Activated CD8-positive, alpha-beta memory T cell treated with anti-CD3 and anti-CD28 coated beads, Interleukin-2, amount 50 U/mL, for 4 hours (primary cell): ENCODE results near the gene POU2F3.
"Not testable (repeated sequence)": the region's sequence is repeated elsewhere in the genome, so short reads cannot be mapped to it uniquely, and the experiment has no call there.

ENCODE experiments used
- DNase-seq: peaks from one replicate; pipeline ENCODE4 v3.0.0-alpha.2; 2020

POU2F3 gene

GRCh38 chr11:120226714-120227113, 13.2 kb upstream of the POU2F3 start:
- DNase-seq: no peak

- no peak for DNase-seq
These were observed 12.6 kb upstream of the POU2F3 start for GRCh38 chr11:120227228-120227852.

GRCh38 chr11:120228794-120229384, 11.1 kb upstream of the POU2F3 start:
- no peak for DNase-seq

GRCh38 chr11:120229451-120230424, 10.2 kb upstream of the POU2F3 start:
- DNase-seq: no peak

GRCh38 chr11:120230433-120231071, 9.4 kb upstream of the POU2F3 start:
- DNase-seq: no peak

- no peak for DNase-seq
These were observed 8.0 kb upstream of the POU2F3 start for GRCh38 chr11:120231963-120232362.

GRCh38 chr11:120233207-120233803, 6.6 kb upstream of the POU2F3 start:
- DNase-seq: no peak

GRCh38 chr11:120235024-120235628, 4.8 kb upstream of the POU2F3 start:
- DNase-seq: peak; percentile 56

GRCh38 chr11:120236169-120237107, 3.5 kb upstream of the POU2F3 start:
- no peak for DNase-seq

GRCh38 chr11:120238968-120239620, 846 bp upstream of the POU2F3 start:
- DNase-seq: no peak

- no peak for DNase-seq
These were observed 926 bp downstream of the POU2F3 start for GRCh38 chr11:120240866-120241265.

- no peak for DNase-seq
These were observed 1.3 kb downstream of the POU2F3 start for GRCh38 chr11:120241277-120241676.

GRCh38 chr11:120243221-120243620, 3.3 kb downstream of the POU2F3 start:
- DNase-seq: no peak

GRCh38 chr11:120244476-120245365, 4.8 kb downstream of the POU2F3 start:
- no peak for DNase-seq

- no peak for DNase-seq
These were observed 5.5 kb downstream of the POU2F3 start for GRCh38 chr11:120245434-120245833.

- no peak for DNase-seq
These were observed 8.8 kb downstream of the POU2F3 start for GRCh38 chr11:120248551-120249278.

GRCh38 chr11:120249279-120250262, 9.6 kb downstream of the POU2F3 start:
- no peak for DNase-seq

- not testable (repeated sequence) for DNase-seq
These were observed 13.4 kb downstream of the POU2F3 start for GRCh38 chr11:120253377-120253776.
